ENCODE results near the gene BFSP2.

Gene BFSP2

GRCh38 chr3:133419151-133419909 is 19.5 kb downstream of the BFSP2 start:
- no peak for DNase-seq (ENCODE audit: low read depth)

- no peak for DNase-seq (ENCODE audit: low read depth)
Measured at GRCh38 chr3:133424937-133425869, 25.3 kb downstream of the BFSP2 start.

- no peak for DNase-seq (ENCODE audit: low read depth)
Measured at GRCh38 chr3:133425898-133426297, 26.0 kb downstream of the BFSP2 start.

GRCh38 chr3:133426721-133427120 is 26.9 kb downstream of the BFSP2 start:
- DNase-seq (ENCODE audit: low read depth): no peak

GRCh38 chr3:133428552-133428951 is 28.7 kb downstream of the BFSP2 start:
- no peak for DNase-seq (ENCODE audit: low read depth)

GRCh38 chr3:133429063-133429462 is 29.2 kb downstream of the BFSP2 start:
- DNase-seq (ENCODE audit: low read depth): no peak

- DNase-seq (ENCODE audit: low read depth): no peak
Measured at GRCh38 chr3:133439563-133439962, 39.7 kb downstream of the BFSP2 start.

GRCh38 chr3:133440652-133441051 is 40.8 kb downstream of the BFSP2 start:
- no peak for DNase-seq (ENCODE audit: low read depth)

- DNase-seq (ENCODE audit: low read depth): no peak
Measured at GRCh38 chr3:133441867-133442270, 42.0 kb downstream of the BFSP2 start.

GRCh38 chr3:133442518-133442917 is 42.7 kb downstream of the BFSP2 start:
- no peak for DNase-seq (ENCODE audit: low read depth)

GRCh38 chr3:133443649-133444422 is 44.0 kb downstream of the BFSP2 start:
- no peak for DNase-seq (ENCODE audit: low read depth)

GRCh38 chr3:133444423-133444774 is 44.5 kb downstream of the BFSP2 start:
- no peak for DNase-seq (ENCODE audit: low read depth)

- DNase-seq (ENCODE audit: low read depth): no peak
Measured at GRCh38 chr3:133445108-133445507, 45.3 kb downstream of the BFSP2 start.

GRCh38 chr3:133447750-133448477 is 48.1 kb downstream of the BFSP2 start:
- no peak for DNase-seq (ENCODE audit: low read depth)

GRCh38 chr3:133448478-133449122 is 48.7 kb downstream of the BFSP2 start:
- DNase-seq (ENCODE audit: low read depth): no peak

GRCh38 chr3:133451309-133451708 is 51.5 kb downstream of the BFSP2 start:
- no peak for DNase-seq (ENCODE audit: low read depth)

GRCh38 chr3:133452641-133453319 is 52.9 kb downstream of the BFSP2 start:
- no peak for DNase-seq (ENCODE audit: low read depth)

- DNase-seq (ENCODE audit: low read depth): no peak
Measured at GRCh38 chr3:133453383-133453782, 53.5 kb downstream of the BFSP2 start.

- DNase-seq (ENCODE audit: low read depth): no peak
Measured at GRCh38 chr3:133455281-133455680, 55.4 kb downstream of the BFSP2 start.

- DNase-seq (ENCODE audit: low read depth): no peak
Measured at GRCh38 chr3:133455960-133456359, 56.1 kb downstream of the BFSP2 start.

GRCh38 chr3:133457025-133457424 is 57.2 kb downstream of the BFSP2 start:
- DNase-seq (ENCODE audit: low read depth): no peak
